CD4-positive, alpha-beta T cell treated with Interleukin-6 at 100 ng/mL for 8 hours (primary cell): ENCODE results near the gene MNS1.
"Not testable (repeated sequence)": the region's sequence is repeated elsewhere in the genome, so short reads cannot be mapped to it uniquely, and the experiment has no call there.

Experiments used
- DNase-seq: peaks from one replicate; pipeline ENCODE4 v3.0.0-alpha.2; 2020; ENCODE audit warnings: mixed read lengths, low spot score

MNS1 gene

DNA sequence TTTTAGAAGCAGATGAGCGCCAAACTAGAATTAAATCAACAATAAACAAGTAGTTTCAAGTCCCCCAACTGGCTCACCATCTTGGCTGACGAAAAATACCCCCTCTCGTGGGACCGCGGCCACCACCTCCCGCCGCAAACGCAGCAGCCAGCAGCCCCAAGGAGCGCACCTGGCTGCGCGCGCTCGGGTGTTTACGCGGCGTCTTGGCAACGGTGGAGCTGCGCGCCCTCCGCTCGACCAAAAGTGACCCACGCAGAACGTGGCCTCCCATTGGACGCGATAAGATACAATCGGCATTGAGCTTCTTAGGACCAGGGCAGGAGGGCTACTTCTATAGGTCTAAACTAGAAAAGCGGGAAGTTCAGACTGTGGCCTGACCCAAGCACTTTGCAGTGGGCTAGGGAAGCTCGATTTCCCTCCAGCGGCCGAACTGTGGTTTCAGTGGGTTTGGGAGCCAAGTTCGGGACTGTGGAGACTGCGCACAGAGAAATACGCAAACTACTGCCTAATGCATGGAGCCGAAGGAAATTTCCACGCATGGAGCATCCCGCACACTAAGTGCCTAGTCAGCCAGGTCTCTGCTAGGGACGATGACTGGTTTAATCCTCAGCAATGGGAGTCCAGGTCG is at the start of gene MNS1:
MNS1 (minus strand) TSS at position 245 of the 628 bp plus-strand sequence; CDS start at position 80, 165 bp downstream.
- DNase-seq, result peak; percentile 15

DNA sequence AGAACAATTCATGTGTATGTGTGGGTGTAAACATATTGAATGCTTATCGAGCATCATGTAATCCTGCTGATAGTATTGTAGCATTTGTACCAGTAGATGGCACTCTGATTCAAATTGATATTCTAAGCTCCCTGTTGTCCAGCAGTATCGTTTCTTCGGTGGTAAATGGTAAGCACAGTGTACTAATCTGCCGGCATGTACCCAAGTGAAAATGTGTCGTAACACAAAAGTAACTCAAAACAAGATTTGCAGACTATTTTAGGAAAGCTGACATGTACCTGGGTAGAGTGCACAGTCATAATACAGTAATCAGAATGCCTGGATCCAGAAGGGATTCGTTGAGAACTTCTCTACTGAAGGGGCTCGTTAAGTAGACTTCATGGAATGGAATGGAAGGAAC is 31.7 kb upstream of the MNS1 start:
- DNase-seq, result peak; percentile 3

DNA sequence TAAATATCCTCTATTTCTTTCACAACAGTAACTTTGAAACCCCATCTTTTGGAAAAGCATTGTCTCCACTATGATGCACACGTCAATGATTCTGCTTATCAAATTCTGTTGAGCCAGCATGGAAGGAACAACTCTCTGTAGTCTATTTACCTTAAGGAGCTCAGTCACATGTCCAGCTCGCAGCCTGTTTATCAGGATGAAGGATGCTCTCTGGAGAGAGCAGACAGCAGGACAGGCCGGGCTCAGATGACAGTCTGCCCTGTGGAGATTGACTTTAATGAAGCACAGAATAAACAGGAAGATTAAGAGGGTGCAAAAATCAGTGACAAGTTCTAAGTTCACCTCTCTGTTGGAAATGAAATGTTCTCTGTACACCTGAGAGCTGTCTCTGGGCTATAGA is 30.6 kb upstream of the MNS1 start:
- DNase-seq, result no peak

DNA sequence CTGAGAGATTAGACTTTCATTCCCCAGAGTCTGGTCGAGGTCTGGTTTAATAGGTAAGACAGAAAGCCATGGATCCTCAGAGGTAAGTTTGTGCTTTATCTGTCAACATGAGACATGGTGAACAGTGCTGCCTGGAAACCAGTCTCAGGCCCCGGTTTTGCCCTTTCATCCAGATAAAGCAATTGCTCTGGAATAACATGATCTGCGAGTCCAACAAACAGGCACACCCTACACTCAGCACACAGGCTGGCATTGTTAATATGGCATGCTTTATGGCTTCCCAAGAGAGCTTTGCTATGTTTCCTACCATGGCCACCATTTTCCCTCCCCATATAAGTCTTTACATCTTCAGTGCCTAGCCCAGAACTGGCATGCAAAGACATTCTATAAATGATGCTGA is 30.1 kb upstream of the MNS1 start:
- DNase-seq, result no peak

DNA sequence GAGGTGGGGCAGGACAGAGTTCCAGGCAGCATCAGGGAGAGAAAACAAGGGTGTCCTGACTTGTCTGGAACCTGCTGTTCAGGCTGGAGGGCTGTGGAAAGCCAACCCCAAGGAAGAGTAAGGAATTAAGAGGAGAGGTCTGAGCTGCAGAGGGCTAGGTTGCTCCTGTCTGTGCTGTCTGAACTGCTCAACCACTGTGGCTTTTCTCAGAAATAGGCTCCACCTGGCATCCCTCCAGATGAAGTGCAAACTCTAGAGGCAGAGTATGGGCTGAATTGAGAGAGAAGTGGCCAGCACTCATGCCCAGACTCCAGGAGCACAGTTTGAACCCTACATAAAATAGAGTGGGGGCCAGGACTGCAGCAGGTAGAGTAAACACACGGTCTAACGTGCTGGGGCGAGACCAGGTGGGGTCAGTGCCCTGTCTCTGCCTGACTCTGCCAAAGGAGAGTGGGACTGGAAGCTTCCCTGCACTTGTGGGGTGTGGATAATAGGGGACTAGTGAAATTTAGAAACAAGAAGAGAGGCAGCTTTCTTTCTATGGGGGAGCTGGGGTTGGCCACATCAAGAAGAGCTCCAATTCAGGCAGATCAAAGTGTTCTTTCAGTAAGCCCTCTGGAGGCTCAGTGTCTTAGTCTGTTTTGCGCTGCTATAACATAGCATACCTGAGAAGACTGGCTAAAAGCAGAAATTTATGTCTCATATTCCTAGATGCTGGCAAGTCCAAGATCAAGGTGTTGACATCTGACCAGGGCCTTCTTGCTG is 28.0 kb upstream of the MNS1 start:
- no peak for DNase-seq

DNA sequence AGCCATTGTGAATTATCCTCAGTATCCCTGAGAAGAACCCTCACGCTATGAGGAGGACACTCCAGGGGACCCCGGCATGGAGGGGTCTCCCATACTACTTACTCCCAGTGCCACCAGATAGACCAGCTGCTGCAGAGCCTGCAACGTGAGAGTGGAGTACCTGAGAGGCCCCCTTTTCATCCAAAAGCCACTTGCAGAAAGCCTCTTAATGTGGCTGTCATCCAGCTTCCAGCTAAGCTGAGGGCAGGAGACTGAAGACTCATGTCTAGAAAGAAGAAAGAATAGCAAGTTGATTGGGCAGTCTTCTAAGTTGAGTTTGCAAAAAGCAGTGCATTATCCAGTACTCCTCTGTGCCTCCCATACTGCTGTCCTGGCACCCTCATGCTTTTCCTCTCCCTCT is 27.3 kb upstream of the MNS1 start:
- DNase-seq, result no peak

DNA sequence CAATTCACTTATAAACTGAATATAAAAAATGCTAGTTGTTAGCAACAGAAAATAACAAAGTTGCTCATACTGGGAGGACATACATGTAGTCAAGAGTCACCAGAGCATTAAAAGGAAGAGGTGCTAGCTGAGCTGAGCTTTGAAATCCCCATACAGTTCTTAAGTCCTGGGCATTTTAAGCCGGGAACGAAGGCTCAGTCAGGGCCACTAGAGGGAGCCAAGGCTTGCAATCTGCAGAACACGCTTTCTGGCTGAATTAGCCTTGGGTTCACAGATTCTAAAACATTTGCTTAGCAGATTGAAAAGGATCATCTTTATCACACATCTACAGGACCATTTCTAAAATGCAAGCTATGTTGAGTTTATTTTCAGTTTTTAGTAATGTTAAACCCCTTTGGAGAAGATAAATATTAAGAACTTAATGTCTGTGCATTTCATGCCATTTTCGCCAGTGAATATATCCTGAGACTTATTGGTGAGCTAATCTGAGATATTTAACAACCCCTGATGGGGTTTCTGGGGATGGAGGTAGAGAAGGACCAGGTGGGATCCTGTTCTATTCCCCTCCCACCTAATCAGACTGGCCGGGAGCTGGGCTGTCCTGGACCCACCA is 26.3 kb upstream of the MNS1 start:
- DNase-seq, result peak; percentile 27

- no peak for DNase-seq
Observed at GRCh38 chr15:56490461-56490860, 25.5 kb upstream of the MNS1 start.

- not testable (repeated sequence) for DNase-seq
Observed at GRCh38 chr15:56486206-56486605, 21.3 kb upstream of the MNS1 start.

GRCh38 chr15:56485426-56485825 is 20.5 kb upstream of the MNS1 start:
- DNase-seq, result not testable (repeated sequence)

DNA sequence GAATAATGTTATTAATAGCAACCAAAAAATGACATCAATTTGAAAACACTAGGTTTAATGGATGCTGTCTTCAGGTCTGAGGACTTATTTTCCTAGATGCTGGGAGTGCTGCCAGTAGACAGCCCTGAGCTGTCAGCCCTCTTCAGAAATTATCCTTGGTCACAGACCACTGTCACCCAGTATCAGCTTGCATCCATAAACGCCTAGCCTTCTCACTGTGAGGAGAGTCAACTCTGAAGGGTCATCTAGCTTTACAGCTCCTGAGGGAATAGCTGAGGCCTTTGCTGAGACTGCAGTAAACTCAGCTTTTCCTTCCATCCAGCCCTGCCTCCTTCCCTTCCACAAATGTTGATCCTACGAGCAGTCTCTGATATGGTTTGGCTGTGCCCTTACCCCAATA is 19.4 kb upstream of the MNS1 start:
- no peak for DNase-seq

GRCh38 chr15:56475351-56475750 is 10.4 kb upstream of the MNS1 start:
- DNase-seq, result no peak

DNA sequence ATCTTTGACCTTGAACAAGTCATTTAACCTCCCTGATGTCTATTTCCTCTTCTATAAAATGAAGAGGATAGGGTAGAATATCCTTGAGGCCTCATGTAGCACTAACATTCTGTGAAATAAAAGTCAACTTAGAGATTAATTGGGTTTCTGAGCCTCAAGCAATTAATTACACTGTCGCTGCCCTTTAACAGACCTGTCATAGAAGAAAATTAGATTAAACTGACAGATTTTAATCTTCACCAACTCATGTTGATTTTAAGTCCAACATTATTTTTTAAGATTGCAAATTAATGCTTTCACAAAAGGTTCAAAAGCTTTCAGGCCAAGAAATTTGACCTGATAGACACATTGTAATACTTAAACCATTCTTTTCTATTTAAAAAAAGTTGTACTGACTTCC is 8.1 kb upstream of the MNS1 start:
- no peak for DNase-seq

DNA sequence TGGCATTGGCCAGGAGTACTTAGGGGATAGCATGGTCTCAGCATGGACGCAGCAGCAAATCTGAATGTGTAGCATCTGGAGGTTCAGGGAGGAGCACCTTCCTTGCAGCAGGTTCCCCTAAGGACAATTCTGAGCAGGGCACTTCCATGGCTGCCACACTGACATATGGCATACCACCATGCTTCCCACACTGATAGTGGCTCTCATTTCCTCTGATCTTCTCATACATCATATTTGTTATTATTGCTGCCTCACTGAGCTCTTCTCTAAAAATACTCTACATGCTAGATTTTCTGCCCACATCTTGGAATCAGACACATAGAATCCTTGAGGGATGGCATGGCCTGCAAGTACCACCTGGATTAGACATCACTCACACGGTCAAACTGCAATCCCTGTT is 7.3 kb upstream of the MNS1 start:
- DNase-seq, result no peak

GRCh38 chr15:56471440-56472069 is 6.6 kb upstream of the MNS1 start:
- no peak for DNase-seq

GRCh38 chr15:56469483-56469882 is 4.5 kb upstream of the MNS1 start:
- DNase-seq, result no peak

- DNase-seq, result peak; percentile 3
Observed at GRCh38 chr15:56468401-56468800, 3.5 kb upstream of the MNS1 start.

DNA sequence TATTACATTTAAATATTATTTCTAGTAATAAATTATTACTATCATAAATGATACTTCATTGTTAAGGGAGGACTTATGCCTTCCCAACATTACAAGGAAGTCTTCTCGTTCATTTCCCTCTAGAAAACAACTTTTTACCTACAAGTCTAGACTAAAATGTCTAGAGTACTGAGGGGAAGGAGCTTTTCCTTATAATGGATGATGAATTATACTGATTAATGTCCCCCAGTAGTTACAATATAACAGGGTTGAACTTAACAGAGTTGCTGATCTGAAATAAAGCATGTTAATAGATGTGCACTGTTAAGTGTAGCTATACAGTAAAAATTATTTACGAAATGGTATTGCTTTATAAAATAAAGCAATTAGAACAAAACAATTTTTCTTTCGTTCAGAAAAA is 2.7 kb upstream of the MNS1 start:
- no peak for DNase-seq

- no peak for DNase-seq
Observed at GRCh38 chr15:56460947-56461346, 4.0 kb downstream of the MNS1 start.

DNA sequence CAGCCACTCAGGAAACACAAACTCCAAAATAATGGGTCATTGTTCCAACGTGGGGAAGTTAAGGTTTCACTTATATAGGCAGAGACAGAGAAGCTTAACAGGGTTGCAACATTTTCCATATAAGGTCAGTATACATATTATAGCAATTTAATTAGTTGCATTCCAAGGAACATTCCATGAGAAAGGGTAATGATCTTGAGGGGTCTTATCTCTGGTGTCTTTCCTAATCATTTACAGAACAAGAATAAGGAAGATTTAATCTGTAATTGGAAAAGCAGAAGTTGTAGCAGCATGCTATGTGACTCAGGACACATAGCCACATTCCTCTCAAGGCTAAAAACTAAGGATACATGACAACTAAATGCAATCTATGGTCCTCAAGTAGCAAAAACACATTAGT is 4.9 kb downstream of the MNS1 start:
- no peak for DNase-seq

GRCh38 chr15:56459096-56459495 is 5.8 kb downstream of the MNS1 start:
- DNase-seq, result no peak

DNA sequence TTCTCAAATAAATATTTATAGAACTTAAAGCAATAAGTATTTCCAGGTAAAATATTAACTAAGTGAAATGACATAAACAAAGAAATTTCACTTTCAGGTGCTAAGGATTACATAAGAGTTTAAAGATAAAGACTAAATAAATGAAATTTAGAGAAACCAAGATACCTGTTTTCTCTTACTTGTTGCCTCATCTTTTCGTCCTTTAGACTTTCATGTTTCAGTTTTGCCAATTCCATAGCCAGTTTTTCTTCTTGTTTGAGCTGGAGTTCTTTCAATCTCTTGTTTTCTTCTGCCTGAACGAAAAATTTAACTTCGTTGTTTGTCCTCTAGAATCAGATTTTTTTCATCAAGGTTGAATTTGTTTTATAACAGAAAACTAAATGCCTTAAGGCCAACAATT is 8.7 kb downstream of the MNS1 start:
- no peak for DNase-seq

- DNase-seq, result no peak
Observed at GRCh38 chr15:56454836-56455235, 10.1 kb downstream of the MNS1 start.
